Stimulated activated CD8-positive, alpha-beta memory T cell treated with anti-CD3 and anti-CD28 coated beads, Interleukin-7, amount 100 ng/mL, for 48 hours (primary cell): ENCODE measurements around the gene RHOB.
"Not testable (repeated sequence)": the region's sequence is repeated elsewhere in the genome, so short reads cannot be mapped to it uniquely, and the experiment has no call there.

ENCODE experiments used
- DNase-seq, 2 donors: peaks; one replicate each; pipeline ENCODE4 v3.0.0-alpha.2; 2020; ENCODE audit warnings: low read depth in 1 of 2; ENCODE audit errors: extremely low read depth in 1 of 2

The RHOB gene

GRCh38 chr2:20451761-20452499 lies 5.1 kb downstream of the RHOB start:
- no peak for DNase-seq

- no peak for DNase-seq
Measured at GRCh38 chr2:20452551-20452950, 5.7 kb downstream of the RHOB start.

DNA sequence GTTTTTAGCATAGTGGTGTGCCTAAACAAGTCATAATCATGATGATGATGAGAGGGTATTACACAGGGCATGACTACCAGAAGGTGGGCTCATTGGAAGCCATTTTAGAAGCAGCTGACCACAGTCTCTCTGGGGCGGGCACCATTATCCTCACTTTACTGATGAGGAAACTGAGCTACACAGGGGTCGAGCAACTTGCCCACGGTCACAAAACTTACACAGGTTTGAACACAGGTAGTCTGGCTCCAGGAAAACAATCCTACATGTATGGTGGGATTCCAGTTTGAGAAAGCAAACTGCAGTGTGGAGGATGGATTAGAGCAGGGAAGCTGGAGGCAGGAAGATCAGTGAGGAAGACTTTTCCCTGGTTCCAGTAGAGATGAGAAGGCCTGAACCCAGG lies 6.2 kb downstream of the RHOB start:
- DNase-seq: no peak

GRCh38 chr2:20454036-20454981 lies 7.4 kb downstream of the RHOB start:
- DNase-seq: no peak

- no peak for DNase-seq
Measured at GRCh38 chr2:20455076-20455587, 8.3 kb downstream of the RHOB start.

DNA sequence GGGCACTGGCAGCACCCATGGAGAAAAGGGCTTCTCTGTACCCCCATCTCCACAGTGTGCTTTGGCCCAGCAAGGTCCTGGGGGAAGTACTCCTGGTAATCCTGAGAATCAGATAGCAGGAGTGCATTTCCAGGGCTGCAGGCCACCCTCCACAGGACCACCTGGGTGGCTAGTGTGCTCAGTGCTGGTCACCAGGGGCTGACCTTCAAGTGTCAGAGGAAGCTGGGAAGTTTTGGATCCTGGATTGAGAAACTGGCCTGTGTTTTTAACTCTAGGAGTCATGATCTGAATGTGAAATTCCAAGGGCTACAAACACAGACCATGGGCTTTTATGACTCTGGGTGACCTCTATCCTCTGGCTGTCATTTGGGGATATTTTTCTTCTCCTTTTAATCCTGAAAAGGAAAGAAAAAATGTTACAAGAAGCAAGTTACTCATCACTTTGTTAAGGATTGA lies 9.3 kb downstream of the RHOB start:
- DNase-seq: no peak

DNA sequence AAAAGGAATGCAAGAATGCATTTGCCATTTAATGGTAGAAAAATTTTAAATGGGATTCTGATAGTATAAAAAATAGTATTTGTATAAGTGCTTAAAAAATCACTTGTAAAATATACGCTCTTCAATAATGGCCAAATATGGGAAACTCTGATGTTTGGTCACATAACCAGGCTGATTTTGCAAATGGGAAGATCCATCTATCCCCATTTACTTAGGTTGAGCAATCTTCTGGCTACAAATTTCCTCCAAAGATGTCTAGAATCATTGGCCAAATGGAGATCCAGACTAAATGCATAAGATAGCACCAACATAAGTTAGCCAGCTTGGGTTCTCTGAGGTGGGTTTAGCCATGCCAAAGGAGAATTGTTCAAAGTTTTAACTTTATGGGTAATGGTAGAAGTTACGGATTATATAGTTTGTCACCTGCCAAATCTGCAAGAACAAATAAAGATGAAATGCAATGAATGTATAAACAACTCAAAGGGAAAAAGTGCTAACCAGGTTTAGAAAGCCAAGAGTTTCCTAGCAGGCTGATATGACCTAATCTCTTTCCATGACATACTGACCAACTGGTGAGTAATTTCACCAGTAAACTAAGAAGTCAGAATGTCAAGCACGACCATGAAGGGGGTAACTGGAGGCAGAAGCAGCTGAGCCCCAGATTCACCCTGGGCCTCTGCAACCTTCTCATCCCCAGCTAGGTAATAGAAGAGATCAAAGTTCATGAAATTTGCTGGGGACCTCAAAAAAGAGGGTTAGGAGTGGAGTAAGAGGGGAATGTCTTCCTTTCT lies 10.0 kb downstream of the RHOB start:
- DNase-seq: no peak

GRCh38 chr2:20457661-20458630 lies 11.1 kb downstream of the RHOB start:
- no peak for DNase-seq

GRCh38 chr2:20458737-20459484 lies 12.0 kb downstream of the RHOB start:
- not testable (repeated sequence) for DNase-seq

DNA sequence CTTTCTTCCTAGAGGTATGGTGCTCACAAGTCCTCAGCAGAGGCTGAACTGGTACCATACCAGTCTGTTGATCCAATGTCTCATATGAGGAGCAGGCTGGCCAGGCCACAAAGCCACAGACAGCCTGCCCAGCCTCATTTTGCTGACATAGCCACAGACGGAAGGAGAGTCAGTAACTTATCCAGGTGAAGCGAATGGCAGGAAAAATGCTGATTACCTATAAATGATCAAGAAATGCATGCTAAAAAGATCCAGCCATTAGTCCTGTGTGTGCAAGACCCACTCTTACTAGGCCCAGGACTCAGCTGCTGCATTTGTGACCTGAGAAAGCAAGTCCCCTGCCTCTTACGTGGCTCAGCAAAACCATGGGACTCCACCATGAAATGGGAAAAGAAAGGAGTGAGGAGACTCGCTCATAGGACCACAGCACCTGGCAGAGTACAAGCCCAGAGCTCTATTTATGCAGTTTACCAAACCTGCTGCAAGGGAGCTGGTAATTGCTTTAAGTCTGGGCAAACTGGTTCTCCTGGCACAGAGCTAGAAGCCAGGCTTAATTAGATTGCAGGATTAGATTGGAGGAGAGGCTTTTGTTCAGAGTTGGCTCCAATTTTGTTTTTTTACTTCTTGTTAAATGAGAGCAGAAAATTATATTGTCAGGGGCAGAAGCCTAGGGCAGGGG lies 19.0 kb downstream of the RHOB start:
- no peak for DNase-seq

GRCh38 chr2:20467789-20468548 lies 21.1 kb downstream of the RHOB start:
- DNase-seq: no peak

- no peak for DNase-seq
Measured at GRCh38 chr2:20468549-20469500, 22.0 kb downstream of the RHOB start.

- no peak for DNase-seq
Measured at GRCh38 chr2:20469595-20469994, 22.7 kb downstream of the RHOB start.

DNA sequence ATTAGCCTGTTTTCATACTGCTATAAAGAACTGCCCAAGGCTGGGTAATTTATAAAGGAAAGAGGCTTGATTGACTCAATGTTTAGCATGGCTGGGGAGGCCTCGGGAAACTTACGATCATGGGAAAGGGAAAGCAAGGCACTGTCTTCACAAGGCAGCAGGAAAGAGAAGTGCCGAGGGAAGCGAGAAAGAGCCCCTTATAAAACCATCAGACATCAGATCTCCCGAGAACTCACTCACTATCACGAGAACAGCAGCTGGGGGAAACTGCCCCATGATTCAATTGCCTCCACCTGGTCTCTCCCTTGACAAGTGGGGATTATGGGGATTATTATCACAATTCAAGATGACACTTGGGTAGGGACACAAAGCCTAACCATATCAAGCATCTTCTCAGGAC lies 23.3 kb downstream of the RHOB start:
- no peak for DNase-seq

- no peak for DNase-seq
Measured at GRCh38 chr2:20471148-20471547, 24.3 kb downstream of the RHOB start.

- DNase-seq: no peak
Measured at GRCh38 chr2:20471902-20472559, 25.2 kb downstream of the RHOB start.
